Upper lobe of right lung (tissue), 1 donor: ENCODE data around the gene IRF4. TPM values are rescaled to one million over a fixed set of nuclear protein-coding genes. Genes with fewer than 3 reads are reported as not detected.
"Not testable (repeated sequence)": the region's sequence is repeated elsewhere in the genome, so short reads cannot be mapped to it uniquely, and the experiment has no call there.

ENCODE experiments used
- ATAC-seq: fragments of 200-7000 bp; cut with Tn5 transposase; one replicate; pipeline ENCODE4 v1.9.1; 2020; ENCODE audit warnings: mild to moderate bottlenecking, moderate library complexity
- DNase-seq: peaks from one replicate; pipeline ENCODE4 v3.0.0-alpha.2; 2020
- H3K27ac ChIP-seq: fragments of 200-600 bp; one replicate; pipeline ENCODE4 v1.8.0; 2022
- H3K27me3 ChIP-seq: fragments of 200-600 bp; one replicate; pipeline ENCODE4 v1.8.0; 2022; ENCODE audit warnings: mild to moderate bottlenecking
- H3K36me3 ChIP-seq: fragments of 200-600 bp; one replicate; pipeline ENCODE4 v1.8.0; 2022
- H3K4me1 ChIP-seq: fragments of 200-600 bp; one replicate; pipeline ENCODE4 v1.8.0; 2022
- H3K4me3 ChIP-seq: fragments of 200-600 bp; one replicate; pipeline ENCODE4 v1.8.0; 2022; ENCODE audit warnings: mild to moderate bottlenecking
- H3K9me3 ChIP-seq: fragments of 200-600 bp; one replicate; pipeline ENCODE4 v1.8.0; 2022
- CTCF ChIP-seq: fragments of 200-600 bp; IDR thresholded peaks from one replicate; pipeline ENCODE4 v1.8.0; 2022; ENCODE audit warnings: antibody characterized with exemption
- intact Hi-C: fragments of 100-400 bp; cut with DNase I; formaldehyde crosslinking; loops from one replicate; pipeline ENCODE4 v1.11.0; 2022
- total RNA-seq: library from RNA; stranded (reverse); fragmentation: NEBNext Ultra II Directional; extraction: Animal tissue kit (Norgen Biotek cat#: 25700); gene quantifications from one replicate; pipeline ENCODE4 v1.2.1, GENCODE V29; 2021
- donor health status: DM: no; HTN: yes; CAD: no; lungs with severe emphysema.

Gene IRF4
- total RNA-seq, 1 donor from 2014 or later = 3.7 TPM

GRCh38 chr6:423799-424345, 32.3 kb downstream of the IRF4 start:
- ATAC-seq (no peak), DNase-seq (no peak)
- no peaks in the 10 kb centered on the region for H3K4me1 ChIP-seq
- no peaks in the 10 kb centered on the region for H3K27me3 ChIP-seq
- no peaks in the 10 kb centered on the region for H3K9me3 ChIP-seq
- intact Hi-C loops = no loop called here
- TF ChIP-seq CTCF = no peak
- no peak overlapping the region for H3K27ac ChIP-seq
- no peaks in the 10 kb centered on the region for H3K36me3 ChIP-seq
- H3K4me3 ChIP-seq = no peak overlapping the region

GRCh38 chr6:424741-425417, 33.3 kb downstream of the IRF4 start:
- ATAC-seq (no peak), DNase-seq (no peak)
- Histone ChIP-seq H3K9me3 (no peaks in the 10 kb centered on the region), H3K27me3 (no peaks in the 10 kb centered on the region), H3K4me3 (no peak overlapping the region), H3K36me3 (no peaks in the 10 kb centered on the region), H3K27ac (no peak overlapping the region), H3K4me1 (no peaks in the 10 kb centered on the region)
- TF ChIP-seq CTCF = no peak
- intact Hi-C loops = no loop called here

GRCh38 chr6:425418-425788, 33.9 kb downstream of the IRF4 start:
- intact Hi-C loops, H3K4me3 ChIP-seq, H3K36me3 ChIP-seq, H3K9me3 ChIP-seq, H3K27ac ChIP-seq, DNase-seq, ATAC-seq, H3K4me1 ChIP-seq, H3K27me3 ChIP-seq: not testable (repeated sequence)

- H3K27ac ChIP-seq, H3K4me3 ChIP-seq, H3K4me1 ChIP-seq, intact Hi-C loops, DNase-seq, H3K36me3 ChIP-seq, H3K9me3 ChIP-seq, H3K27me3 ChIP-seq, ATAC-seq: not testable (repeated sequence)
Observed at GRCh38 chr6:426198-426738, 34.7 kb downstream of the IRF4 start.

- Histone ChIP-seq H3K36me3 (no peaks in the 10 kb centered on the region), H3K27ac (no peak overlapping the region), H3K27me3 (no peaks in the 10 kb centered on the region), H3K4me1 (no peaks in the 10 kb centered on the region), H3K4me3 (no peak overlapping the region), H3K9me3 (no peaks in the 10 kb centered on the region)
- TF ChIP-seq CTCF = no peak
- DNase-seq (no peak), ATAC-seq (no peak)
- intact Hi-C loops = no loop called here
Observed at GRCh38 chr6:428047-428603, 36.6 kb downstream of the IRF4 start.

GRCh38 chr6:429515-430121, 38.1 kb downstream of the IRF4 start:
- no peak overlapping the region for H3K4me3 ChIP-seq
- no peaks in the 10 kb centered on the region for H3K27me3 ChIP-seq
- no peaks in the 10 kb centered on the region for H3K36me3 ChIP-seq
- TF ChIP-seq CTCF = no peak
- ATAC-seq (no peak), DNase-seq (no peak)
- H3K4me1 ChIP-seq = no peaks in the 10 kb centered on the region
- no peaks in the 10 kb centered on the region for H3K9me3 ChIP-seq
- intact Hi-C loops = no loop called here
- H3K27ac ChIP-seq = no peak overlapping the region
